Measurements from ENCODE around the gene MAP3K3.

The MAP3K3 gene

GRCh38 chr17:63592797-63593196 is 29.4 kb upstream of the MAP3K3 start:
- Histone ChIP-seq H2AFZ (ENCODE audit: insufficient read depth, low read length, poor library complexity) (no peak overlapping the region), H2BK120ac (ENCODE audit: insufficient read depth, low read length, poor library complexity) (no peak overlapping the region), H3K9me3 (ENCODE audit: insufficient read depth, low read depth, low read length) (no peaks in the 10 kb centered on the region), H3K36me3 (ENCODE audit: control insufficient read depth in 1 of 2, insufficient read depth in 2 of 2, low read length in 2 of 2) (peaks cover 23 to 37% of the 10 kb centered on the region in 2 experiments), H3K27ac (ENCODE audit: low read depth, low read length) (no peak overlapping the region), H3K4me3 (ENCODE audit: low read depth, low read length) (no peak overlapping the region), H4K91ac (ENCODE audit: low read depth, low read length) (no peak overlapping the region), H2BK12ac (ENCODE audit: low read length) (no peak overlapping the region), H3K27me3 (ENCODE audit: insufficient read depth, low read length) (no peaks in the 10 kb centered on the region), H3K14ac (ENCODE audit: low read length) (no peak overlapping the region), H3K23ac (ENCODE audit: low read length) (no peak overlapping the region), H3K4me1 (ENCODE audit: control insufficient read depth in 1 of 2, insufficient read depth in 2 of 2, low read length in 2 of 2) (no peaks in the 10 kb centered on the region), H3K9ac (ENCODE audit: low read length) (no peak overlapping the region), H2BK5ac (ENCODE audit: low read depth, low read length, poor library complexity) (no peak overlapping the region), H4K8ac (ENCODE audit: low read depth, low read length) (no peak overlapping the region), H3K18ac (ENCODE audit: low read length) (no peak overlapping the region), H3K79me1 (ENCODE audit: low read length) (no peaks in the 10 kb centered on the region), H3K4ac (ENCODE audit: low read depth, low read length) (no peak overlapping the region), H3K4me2 (ENCODE audit: low read length) (no peak overlapping the region), H3K79me2 (ENCODE audit: control insufficient read depth, insufficient read depth, low read length, poor library complexity) (no peaks in the 10 kb centered on the region), H2AK5ac (ENCODE audit: low read length) (no peak overlapping the region), H4K12ac (ENCODE audit: low read depth, low read length) (no peak overlapping the region)
- no peak for DNase-seq
- no CpG with 5 or more reads among the region's 3 CpGs for WGBS (ENCODE audit: extremely low coverage, insufficient coverage, insufficient read length)

GRCh38 chr17:63595132-63595531 is 27.1 kb upstream of the MAP3K3 start:
- H4K91ac ChIP-seq (ENCODE audit: low read depth, low read length), result no peak overlapping the region
- no peaks in the 10 kb centered on the region for H3K27me3 ChIP-seq (ENCODE audit: insufficient read depth, low read length)
- no peaks in the 10 kb centered on the region for H3K79me1 ChIP-seq (ENCODE audit: low read length)
- no peak overlapping the region for H2BK5ac ChIP-seq (ENCODE audit: low read depth, low read length, poor library complexity)
- no peak overlapping the region for H3K27ac ChIP-seq (ENCODE audit: low read depth, low read length)
- H3K9me3 ChIP-seq (ENCODE audit: insufficient read depth, low read depth, low read length), result no peaks in the 10 kb centered on the region
- H3K4me3 ChIP-seq (ENCODE audit: low read depth, low read length), result no peak overlapping the region
- no peak overlapping the region for H4K12ac ChIP-seq (ENCODE audit: low read depth, low read length)
- peaks cover 11 to 20% of the 10 kb centered on the region in 2 experiments for H3K36me3 ChIP-seq (ENCODE audit: control insufficient read depth in 1 of 2, insufficient read depth in 2 of 2, low read length in 2 of 2)
- no peak overlapping the region for H2AFZ ChIP-seq (ENCODE audit: insufficient read depth, low read length, poor library complexity)
- H3K4me1 ChIP-seq (ENCODE audit: control insufficient read depth in 1 of 2, insufficient read depth in 2 of 2, low read length in 2 of 2), result peaks cover 2 to 4% of the 10 kb centered on the region in 2 experiments
- no peak overlapping the region for H3K18ac ChIP-seq (ENCODE audit: low read length)
- no peak overlapping the region for H4K8ac ChIP-seq (ENCODE audit: low read depth, low read length)
- H2BK12ac ChIP-seq (ENCODE audit: low read length), result no peak overlapping the region
- no peak for DNase-seq
- no peak overlapping the region for H2AK5ac ChIP-seq (ENCODE audit: low read length)
- no peak overlapping the region for H3K4me2 ChIP-seq (ENCODE audit: low read length)
- H3K79me2 ChIP-seq (ENCODE audit: control insufficient read depth, insufficient read depth, low read length, poor library complexity), result no peaks in the 10 kb centered on the region
- H3K23ac ChIP-seq (ENCODE audit: low read length), result no peak overlapping the region
- no peak overlapping the region for H3K4ac ChIP-seq (ENCODE audit: low read depth, low read length)
- no peak overlapping the region for H2BK120ac ChIP-seq (ENCODE audit: insufficient read depth, low read length, poor library complexity)
- no peak overlapping the region for H3K14ac ChIP-seq (ENCODE audit: low read length)
- no peak overlapping the region for H3K9ac ChIP-seq (ENCODE audit: low read length)
- no CpG with 5 or more reads among the region's 3 CpGs for WGBS (ENCODE audit: extremely low coverage, insufficient coverage, insufficient read length)

GRCh38 chr17:63596856-63597586 is 25.2 kb upstream of the MAP3K3 start:
- no peak overlapping the region for H4K12ac ChIP-seq (ENCODE audit: low read depth, low read length)
- no peak overlapping the region for H2BK12ac ChIP-seq (ENCODE audit: low read length)
- WGBS (ENCODE audit: extremely low coverage, insufficient coverage, insufficient read length), result no CpG with 5 or more reads among the region's 6 CpGs
- no peak overlapping the region for H3K14ac ChIP-seq (ENCODE audit: low read length)
- DNase-seq, result no peak
- no peak overlapping the region for H4K8ac ChIP-seq (ENCODE audit: low read depth, low read length)
- no peak overlapping the region for H3K27ac ChIP-seq (ENCODE audit: low read depth, low read length)
- H2BK120ac ChIP-seq (ENCODE audit: insufficient read depth, low read length, poor library complexity), result no peak overlapping the region
- H3K4me2 ChIP-seq (ENCODE audit: low read length), result no peak overlapping the region
- no peak overlapping the region for H3K23ac ChIP-seq (ENCODE audit: low read length)
- H3K4me1 ChIP-seq (ENCODE audit: control insufficient read depth in 1 of 2, insufficient read depth in 2 of 2, low read length in 2 of 2), result peaks cover 4 to 5% of the 10 kb centered on the region in 2 experiments
- H2AK5ac ChIP-seq (ENCODE audit: low read length), result no peak overlapping the region
- no peaks in the 10 kb centered on the region for H3K9me3 ChIP-seq (ENCODE audit: insufficient read depth, low read depth, low read length)
- H3K36me3 ChIP-seq (ENCODE audit: control insufficient read depth in 1 of 2, insufficient read depth in 2 of 2, low read length in 2 of 2), result peaks cover 0 to 5% of the 10 kb centered on the region in 2 experiments
- H3K79me1 ChIP-seq (ENCODE audit: low read length), result peaks cover 2% of the 10 kb centered on the region
- H3K18ac ChIP-seq (ENCODE audit: low read length), result no peak overlapping the region
- no peak overlapping the region for H3K9ac ChIP-seq (ENCODE audit: low read length)
- no peak overlapping the region for H4K91ac ChIP-seq (ENCODE audit: low read depth, low read length)
- H3K79me2 ChIP-seq (ENCODE audit: control insufficient read depth, insufficient read depth, low read length, poor library complexity), result peaks cover 2% of the 10 kb centered on the region
- H2AFZ ChIP-seq (ENCODE audit: insufficient read depth, low read length, poor library complexity), result no peak overlapping the region
- no peak overlapping the region for H3K4me3 ChIP-seq (ENCODE audit: low read depth, low read length)
- no peaks in the 10 kb centered on the region for H3K27me3 ChIP-seq (ENCODE audit: insufficient read depth, low read length)
- no peak overlapping the region for H3K4ac ChIP-seq (ENCODE audit: low read depth, low read length)
- no peak overlapping the region for H2BK5ac ChIP-seq (ENCODE audit: low read depth, low read length, poor library complexity)

GRCh38 chr17:63598281-63598680 is 23.9 kb upstream of the MAP3K3 start:
- Histone ChIP-seq H2AFZ (ENCODE audit: insufficient read depth, low read length, poor library complexity) (no peak overlapping the region), H4K91ac (ENCODE audit: low read depth, low read length) (no peak overlapping the region), H2BK5ac (ENCODE audit: low read depth, low read length, poor library complexity) (no peak overlapping the region), H3K4me2 (ENCODE audit: low read length) (no peak overlapping the region), H3K9ac (ENCODE audit: low read length) (no peak overlapping the region), H3K27me3 (ENCODE audit: insufficient read depth, low read length) (no peaks in the 10 kb centered on the region), H3K18ac (ENCODE audit: low read length) (no peak overlapping the region), H3K23ac (ENCODE audit: low read length) (no peak overlapping the region), H3K79me1 (ENCODE audit: low read length) (peaks cover 2% of the 10 kb centered on the region), H3K4me1 (ENCODE audit: control insufficient read depth in 1 of 2, insufficient read depth in 2 of 2, low read length in 2 of 2) (peaks cover 4 to 5% of the 10 kb centered on the region in 2 experiments), H2AK5ac (ENCODE audit: low read length) (no peak overlapping the region), H3K4ac (ENCODE audit: low read depth, low read length) (no peak overlapping the region), H4K12ac (ENCODE audit: low read depth, low read length) (no peak overlapping the region), H3K79me2 (ENCODE audit: control insufficient read depth, insufficient read depth, low read length, poor library complexity) (peaks cover 2% of the 10 kb centered on the region), H3K27ac (ENCODE audit: low read depth, low read length) (no peak overlapping the region), H3K4me3 (ENCODE audit: low read depth, low read length) (no peak overlapping the region), H4K8ac (ENCODE audit: low read depth, low read length) (no peak overlapping the region), H2BK12ac (ENCODE audit: low read length) (no peak overlapping the region), H3K14ac (ENCODE audit: low read length) (no peak overlapping the region), H2BK120ac (ENCODE audit: insufficient read depth, low read length, poor library complexity) (no peak overlapping the region), H3K36me3 (ENCODE audit: control insufficient read depth in 1 of 2, insufficient read depth in 2 of 2, low read length in 2 of 2) (no peaks in the 10 kb centered on the region), H3K9me3 (ENCODE audit: insufficient read depth, low read depth, low read length) (no peaks in the 10 kb centered on the region)
- WGBS (ENCODE audit: extremely low coverage, insufficient coverage, insufficient read length), result no CpG with 5 or more reads among the region's 2 CpGs
- no peak for DNase-seq

Data from trophoblast cell (in vitro differentiated cells and primary cell).